Stimulated activated CD8-positive, alpha-beta memory T cell treated with anti-CD3 and anti-CD28 coated beads, Interleukin-7, amount 100 ng/mL, for 1 hour (primary cell): ENCODE measurements around the gene PARD3.

ENCODE experiments used
- DNase-seq, 2 donors: peaks; one replicate each; pipeline ENCODE4 v3.0.0-alpha.2; 2020; ENCODE audit warnings: low read depth in 2 of 2

Gene PARD3

DNA sequence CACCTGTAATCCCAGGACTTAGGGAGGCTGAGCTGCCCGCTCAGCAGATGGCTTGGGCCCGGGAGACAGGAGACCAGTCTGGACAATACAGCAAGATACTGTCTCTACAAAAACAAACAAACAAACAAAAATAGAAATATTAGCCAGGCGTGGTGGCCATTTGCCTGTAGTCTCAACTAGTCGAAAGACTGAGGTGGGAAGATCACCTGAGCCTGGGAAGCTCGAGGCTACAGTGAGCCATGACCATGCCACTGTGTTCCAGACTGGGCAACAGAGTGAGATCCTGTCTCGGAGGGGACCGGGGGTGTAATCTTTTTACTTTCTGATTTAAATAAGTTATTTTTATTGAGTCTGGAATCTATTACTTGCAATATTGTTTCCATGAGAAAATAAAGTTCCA, 274.6 kb downstream of the PARD3 start:
- DNase-seq = no peak

DNA sequence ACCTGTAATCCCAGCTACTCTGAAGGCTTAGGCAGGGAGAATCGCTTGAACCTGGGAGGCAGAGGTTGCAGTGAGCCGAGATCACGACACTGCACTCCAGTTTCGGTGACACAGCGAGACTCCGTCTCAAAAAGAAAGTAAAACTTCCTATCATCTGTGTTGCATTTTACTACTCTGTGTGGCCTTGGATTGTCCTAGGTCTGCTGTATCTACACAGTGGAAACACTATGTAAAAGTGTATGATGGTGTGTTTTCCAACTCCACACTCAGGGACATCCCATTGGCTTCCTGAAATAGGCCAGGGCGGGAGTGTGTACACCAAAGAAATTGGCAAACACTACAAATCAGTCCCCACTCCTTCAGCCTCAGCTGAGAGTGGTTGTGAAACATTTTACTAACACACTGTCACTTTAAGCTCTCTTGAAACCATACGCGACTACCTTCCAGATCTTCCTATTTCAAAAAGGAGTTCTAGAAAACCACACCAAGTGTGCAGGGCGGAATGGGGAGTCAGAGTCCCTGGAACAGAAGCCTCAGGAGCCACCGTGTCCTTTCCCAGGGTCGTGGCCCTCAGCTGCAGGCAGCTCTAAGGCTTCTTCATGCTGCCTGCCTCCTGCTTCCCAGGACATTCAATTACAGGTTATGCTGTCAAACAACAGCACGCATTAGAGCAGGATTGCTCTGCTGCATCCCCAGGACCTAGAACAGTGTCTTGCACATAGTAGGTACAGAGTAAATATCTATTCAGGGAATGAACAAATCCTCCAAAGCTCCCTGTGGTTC, 275.4 kb downstream of the PARD3 start:
- no peak for DNase-seq

GRCh38 chr10:34538281-34538829, 276.7 kb downstream of the PARD3 start:
- no peak for DNase-seq

DNA sequence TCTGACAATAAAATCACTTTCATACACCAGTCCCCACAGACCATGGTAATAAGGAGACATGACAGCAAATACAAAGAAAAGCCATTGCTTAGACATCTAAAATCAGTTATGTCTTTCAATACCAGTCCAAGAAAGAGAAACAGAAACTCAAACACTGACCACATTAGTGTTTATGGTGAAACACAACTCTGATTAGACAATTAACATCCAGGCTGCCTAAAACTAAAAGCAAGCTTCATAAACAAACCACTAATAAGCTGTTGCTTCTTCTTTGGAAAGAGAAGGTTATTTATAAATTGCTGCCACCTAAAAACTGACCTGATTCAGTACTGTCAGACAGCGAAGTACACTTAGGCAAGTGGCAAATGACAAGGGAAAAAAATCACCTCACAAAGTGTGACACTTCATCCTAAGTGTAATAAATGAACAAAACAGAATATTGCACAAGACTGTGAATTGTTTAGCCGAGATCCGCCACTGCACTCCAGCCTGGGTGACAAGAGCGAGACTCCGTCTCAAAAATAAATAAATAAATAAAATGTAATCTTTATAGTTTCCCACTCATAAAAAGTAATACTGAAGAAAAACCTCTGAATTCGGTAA, 277.4 kb downstream of the PARD3 start:
- no peak for DNase-seq

GRCh38 chr10:34535872-34536271, 279.2 kb downstream of the PARD3 start:
- DNase-seq = no peak

DNA sequence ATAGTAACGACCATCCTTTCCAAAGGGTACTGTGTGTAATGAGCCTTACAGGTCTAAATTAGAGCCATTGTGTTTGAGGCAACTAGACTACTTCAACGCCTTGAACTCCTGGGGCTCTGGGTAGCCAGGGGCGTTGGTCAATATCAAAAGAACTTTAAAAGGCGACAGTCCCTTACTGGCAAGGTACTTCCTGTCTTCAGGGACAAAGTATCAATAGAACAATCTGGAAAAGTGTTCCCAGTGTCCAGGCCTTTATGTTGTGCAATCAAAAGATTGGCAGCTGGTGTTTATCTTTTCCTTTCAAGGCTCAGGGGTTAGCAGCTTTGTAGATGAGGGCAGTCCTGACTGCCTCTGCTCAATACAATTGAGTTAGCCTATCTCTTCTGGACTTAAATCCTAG, 284.3 kb downstream of the PARD3 start:
- DNase-seq = no peak

DNA sequence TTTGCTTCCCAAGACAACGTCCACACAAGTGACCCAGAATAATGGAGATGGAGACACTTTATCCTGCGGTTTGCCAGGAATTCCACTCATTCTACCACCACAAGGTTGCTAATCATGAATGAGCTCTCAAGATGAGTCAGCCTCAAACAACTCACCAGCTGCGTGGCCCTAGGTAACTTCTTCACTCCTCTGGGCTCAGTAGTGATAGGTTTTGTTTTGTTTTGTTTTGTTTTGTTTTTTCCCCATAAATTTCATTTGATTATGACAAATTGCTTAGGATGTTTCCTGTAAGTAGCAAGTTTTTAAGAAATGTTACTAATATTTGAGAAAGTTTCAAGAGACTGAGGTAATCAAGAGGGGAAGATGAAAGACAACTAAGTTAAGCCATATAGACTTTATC, 286.8 kb downstream of the PARD3 start:
- no peak for DNase-seq

DNA sequence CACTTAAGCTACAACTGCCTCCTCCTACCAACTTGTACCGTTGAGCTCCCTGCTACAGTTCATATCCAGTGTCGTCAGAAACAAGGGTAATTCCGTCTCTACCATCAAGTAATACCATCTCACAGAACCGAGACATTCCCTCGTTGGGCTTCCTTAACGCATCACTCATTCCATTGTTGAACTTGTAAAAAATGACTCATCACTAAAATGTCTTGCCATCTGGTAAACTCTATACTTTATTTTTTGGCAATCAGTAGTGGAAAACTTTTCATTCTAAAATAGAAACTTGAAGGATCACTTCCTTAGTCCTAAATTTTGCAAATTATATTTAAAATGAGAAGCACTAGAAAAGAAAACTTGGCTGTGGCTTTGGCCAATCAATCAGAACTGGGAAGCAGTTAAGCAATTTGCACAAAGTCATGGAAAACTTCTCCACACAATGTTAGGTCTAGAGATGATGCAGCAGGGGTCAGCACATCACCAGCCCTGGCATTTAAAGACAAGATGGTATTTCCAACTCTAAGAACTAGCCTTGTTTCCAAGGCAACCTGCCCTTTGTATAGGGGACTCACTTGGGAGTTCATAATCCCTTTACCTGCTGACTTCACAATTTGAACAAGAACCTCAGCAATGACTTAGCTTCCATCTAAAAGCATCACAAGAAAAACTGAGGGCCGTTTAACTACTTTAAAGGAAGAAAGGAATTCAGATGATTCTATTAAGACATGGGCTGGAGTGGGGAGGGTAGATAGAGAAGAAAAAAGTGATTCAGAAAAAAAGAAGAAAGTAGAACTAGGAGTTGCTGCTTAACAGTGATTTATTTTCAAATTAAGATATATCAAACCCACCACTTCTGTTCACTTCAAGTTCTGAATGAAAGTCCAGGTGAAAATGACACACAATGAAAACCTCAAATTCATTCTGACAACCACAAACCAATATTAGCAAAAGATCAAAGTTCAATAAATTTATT, 288.1 kb downstream of the PARD3 start:
- DNase-seq = no peak

GRCh38 chr10:34526186-34526585, 288.9 kb downstream of the PARD3 start:
- DNase-seq = no peak

GRCh38 chr10:34524369-34525091, 290.6 kb downstream of the PARD3 start:
- no peak for DNase-seq

- no peak for DNase-seq
These were observed 291.9 kb downstream of the PARD3 start for GRCh38 chr10:34523017-34523767.

- DNase-seq = no peak
These were observed 292.6 kb downstream of the PARD3 start for GRCh38 chr10:34522546-34522945.

- no peak for DNase-seq
These were observed 294.6 kb downstream of the PARD3 start for GRCh38 chr10:34520510-34520909.

DNA sequence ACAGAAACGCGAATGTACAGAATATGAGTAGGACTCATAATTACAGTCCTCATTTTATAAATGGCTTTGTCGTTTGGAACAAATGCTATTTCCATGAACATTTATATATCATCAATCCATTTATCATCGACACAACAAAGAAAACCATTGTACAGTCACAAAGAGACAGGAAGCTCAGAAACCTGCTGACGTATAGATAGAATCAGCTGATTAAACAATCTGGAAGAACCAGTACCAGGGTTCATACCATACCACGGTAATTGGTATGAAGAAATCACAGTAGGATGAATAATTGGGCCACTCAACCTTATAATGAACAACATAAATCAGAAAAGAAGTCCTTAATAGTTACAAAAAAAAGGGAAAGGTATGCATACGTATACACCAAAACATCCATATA, 295.0 kb downstream of the PARD3 start:
- no peak for DNase-seq

- DNase-seq = no peak
These were observed 300.8 kb downstream of the PARD3 start for GRCh38 chr10:34514290-34514689.

- no peak for DNase-seq
These were observed 301.5 kb downstream of the PARD3 start for GRCh38 chr10:34513636-34514035.

GRCh38 chr10:34507217-34507616, 307.9 kb downstream of the PARD3 start:
- DNase-seq = no peak

GRCh38 chr10:34506786-34507185, 308.3 kb downstream of the PARD3 start:
- no peak for DNase-seq

- DNase-seq = no peak
These were observed 309.8 kb downstream of the PARD3 start for GRCh38 chr10:34505338-34505737.

- DNase-seq = no peak
These were observed 310.6 kb downstream of the PARD3 start for GRCh38 chr10:34504534-34504933.

- no peak for DNase-seq
These were observed 311.4 kb downstream of the PARD3 start for GRCh38 chr10:34503704-34504103.
